Activated CD8-positive, alpha-beta T cell treated with anti-CD3 and anti-CD28 coated beads for 36 hours (primary cell): ENCODE data around the gene SINHCAF. TPM values are rescaled to one million over a fixed set of nuclear protein-coding genes. Genes with fewer than 3 reads are reported as not detected.

Experiments
- ATAC-seq: fragments of 200-7000 bp; cut with Tn5 transposase; one replicate; pipeline ENCODE4 v1.10.0; 2021; ENCODE audit warnings: mild to moderate bottlenecking, moderate library complexity
- CTCF ChIA-PET: fragments of 350-600 bp; sonication (Branson Sonifier 250); formaldehyde crosslinking; loops from one replicate; lab custom pipeline; 2021; ENCODE audit warnings: antibody characterized with exemption; lab: Charles Lee
- POLR2A ChIA-PET: fragments of 350-600 bp; sonication (Branson Sonifier 250); formaldehyde crosslinking; loops from one replicate; lab custom pipeline; 2021; ENCODE audit warnings: antibody characterized with exemption; lab: Charles Lee
- DNase-seq: peaks from one replicate; pipeline ENCODE4 v3.0.0-alpha.2; 2020
- H3K27ac Mint-ChIP-seq: one replicate; pipeline ENCODE4 v1.8.0; 2021; ENCODE audit warnings: mild to moderate bottlenecking, mixed read lengths
- H3K27me3 Mint-ChIP-seq: one replicate; pipeline ENCODE4 v1.8.0; 2021; ENCODE audit warnings: mixed read lengths
- H3K36me3 Mint-ChIP-seq: one replicate; pipeline ENCODE4 v1.8.0; 2021; ENCODE audit warnings: low read depth, mixed read lengths
- H3K4me1 Mint-ChIP-seq: one replicate; pipeline ENCODE4 v1.8.0; 2021; ENCODE audit warnings: low read depth, mixed read lengths
- H3K4me3 Mint-ChIP-seq: one replicate; pipeline ENCODE4 v1.8.0; 2021; ENCODE audit warnings: mild to moderate bottlenecking, moderate library complexity, mixed read lengths
- H3K9me3 Mint-ChIP-seq: one replicate; pipeline ENCODE4 v1.8.0; 2021; ENCODE audit warnings: mixed read lengths
- intact Hi-C: fragments of 100-400 bp; cut with micrococcal nuclease; formaldehyde crosslinking; loops from one replicate; pipeline ENCODE4 v1.10.0; 2022
- total RNA-seq, 2 experiments: library from RNA; stranded (reverse); gene quantifications; one replicate each; pipeline ENCODE4 v1.2.3, GENCODE V29; 2021
- TF ChIP-seq, protein P1 (sequence below): fragments of 200-600 bp; IDR thresholded peaks from one replicate; pipeline ENCODE4 v1.8.0; 2022; ENCODE audit warnings: antibody characterized with exemption, mild to moderate bottlenecking

SINHCAF gene
- total RNA-seq, 2 experiments from 2014 or later = 171 to 184 TPM

GRCh38 chr12:31236998-31237637, 88.8 kb downstream of the SINHCAF start:
- intact Hi-C loops = no loop called here
- Mint-ChIP-seq H3K9me3 (no peaks in the 10 kb centered on the region), H3K27me3 (peaks cover 12% of the 10 kb centered on the region), H3K27ac (no peak overlapping the region), H3K4me3 (no peak overlapping the region), H3K4me1 (peaks cover 5% of the 10 kb centered on the region), H3K36me3 (no peaks in the 10 kb centered on the region)
- TF ChIP-seq, protein P1, sequence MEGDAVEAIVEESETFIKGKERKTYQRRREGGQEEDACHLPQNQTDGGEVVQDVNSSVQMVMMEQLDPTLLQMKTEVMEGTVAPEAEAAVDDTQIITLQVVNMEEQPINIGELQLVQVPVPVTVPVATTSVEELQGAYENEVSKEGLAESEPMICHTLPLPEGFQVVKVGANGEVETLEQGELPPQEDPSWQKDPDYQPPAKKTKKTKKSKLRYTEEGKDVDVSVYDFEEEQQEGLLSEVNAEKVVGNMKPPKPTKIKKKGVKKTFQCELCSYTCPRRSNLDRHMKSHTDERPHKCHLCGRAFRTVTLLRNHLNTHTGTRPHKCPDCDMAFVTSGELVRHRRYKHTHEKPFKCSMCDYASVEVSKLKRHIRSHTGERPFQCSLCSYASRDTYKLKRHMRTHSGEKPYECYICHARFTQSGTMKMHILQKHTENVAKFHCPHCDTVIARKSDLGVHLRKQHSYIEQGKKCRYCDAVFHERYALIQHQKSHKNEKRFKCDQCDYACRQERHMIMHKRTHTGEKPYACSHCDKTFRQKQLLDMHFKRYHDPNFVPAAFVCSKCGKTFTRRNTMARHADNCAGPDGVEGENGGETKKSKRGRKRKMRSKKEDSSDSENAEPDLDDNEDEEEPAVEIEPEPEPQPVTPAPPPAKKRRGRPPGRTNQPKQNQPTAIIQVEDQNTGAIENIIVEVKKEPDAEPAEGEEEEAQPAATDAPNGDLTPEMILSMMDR = no peak
- ATAC-seq (peak; percentile 45), DNase-seq (no peak)
- ChIA-PET POLR2A (no interaction called here), CTCF (interaction anchor here (0.8 to 5.8 kb wide), 6 partner anchors 10 to 392 kb away, joined by 3 to 39 read pairs (median 4); no protein-coding TSS in a partner anchor)

DNA sequence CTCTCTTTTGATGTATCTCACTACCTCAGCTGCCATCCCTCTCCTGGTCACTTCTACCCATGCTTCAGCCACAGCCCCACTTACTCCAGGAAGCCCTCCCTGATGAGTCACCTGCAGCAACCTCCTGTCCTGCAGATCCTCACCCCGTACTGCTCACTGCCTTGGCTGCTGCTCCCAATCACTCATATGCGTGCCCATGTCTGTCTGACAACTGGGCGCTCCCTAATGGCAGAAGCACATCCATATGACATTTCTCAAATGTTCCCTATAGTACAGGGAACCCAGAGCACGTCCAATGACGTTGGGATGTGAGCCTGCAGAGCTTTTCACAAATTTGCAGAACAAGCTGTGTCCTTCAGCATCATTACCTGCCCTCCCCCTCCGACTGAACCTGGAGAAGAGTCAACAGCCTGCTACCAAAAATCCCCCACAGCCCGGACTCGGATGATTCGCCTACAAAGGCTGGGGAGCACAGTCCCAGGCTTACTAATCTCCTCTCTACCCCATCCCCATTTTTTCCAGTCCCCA, 90.0 kb downstream of the SINHCAF start:
- Mint-ChIP-seq H3K27ac (no peak overlapping the region), H3K4me3 (no peak overlapping the region), H3K36me3 (no peaks in the 10 kb centered on the region), H3K27me3 (peaks cover 12% of the 10 kb centered on the region), H3K4me1 (peaks cover 5% of the 10 kb centered on the region), H3K9me3 (no peaks in the 10 kb centered on the region)
- ChIA-PET CTCF (interaction anchor here (1.0 to 5.8 kb wide), 5 partner anchors 8 to 391 kb away, joined by 3 to 39 read pairs (median 5); no protein-coding TSS in a partner anchor), POLR2A (no interaction called here)
- DNase-seq (no peak), ATAC-seq (no peak)
- intact Hi-C loops = no loop called here
- TF ChIP-seq, protein P1 = no peak

- ChIA-PET CTCF (interaction anchor here (0.8 to 2.1 kb wide), 4 partner anchors 17 to 387 kb away, joined by 3 to 5 read pairs (median 3); no protein-coding TSS in a partner anchor), POLR2A (no interaction called here)
- ATAC-seq (no peak), DNase-seq (no peak)
- H3K4me1 Mint-ChIP-seq = peaks cover 5% of the 10 kb centered on the region
- intact Hi-C loops = no loop called here
- no peak overlapping the region for H3K4me3 Mint-ChIP-seq
- no peaks in the 10 kb centered on the region for H3K9me3 Mint-ChIP-seq
- no peak overlapping the region for H3K27ac Mint-ChIP-seq
- peaks cover 12% of the 10 kb centered on the region for H3K27me3 Mint-ChIP-seq
- no peaks in the 10 kb centered on the region for H3K36me3 Mint-ChIP-seq
- TF ChIP-seq, protein P1 = no peak
Measured at GRCh38 chr12:31234955-31235867, 90.7 kb downstream of the SINHCAF start.

DNA sequence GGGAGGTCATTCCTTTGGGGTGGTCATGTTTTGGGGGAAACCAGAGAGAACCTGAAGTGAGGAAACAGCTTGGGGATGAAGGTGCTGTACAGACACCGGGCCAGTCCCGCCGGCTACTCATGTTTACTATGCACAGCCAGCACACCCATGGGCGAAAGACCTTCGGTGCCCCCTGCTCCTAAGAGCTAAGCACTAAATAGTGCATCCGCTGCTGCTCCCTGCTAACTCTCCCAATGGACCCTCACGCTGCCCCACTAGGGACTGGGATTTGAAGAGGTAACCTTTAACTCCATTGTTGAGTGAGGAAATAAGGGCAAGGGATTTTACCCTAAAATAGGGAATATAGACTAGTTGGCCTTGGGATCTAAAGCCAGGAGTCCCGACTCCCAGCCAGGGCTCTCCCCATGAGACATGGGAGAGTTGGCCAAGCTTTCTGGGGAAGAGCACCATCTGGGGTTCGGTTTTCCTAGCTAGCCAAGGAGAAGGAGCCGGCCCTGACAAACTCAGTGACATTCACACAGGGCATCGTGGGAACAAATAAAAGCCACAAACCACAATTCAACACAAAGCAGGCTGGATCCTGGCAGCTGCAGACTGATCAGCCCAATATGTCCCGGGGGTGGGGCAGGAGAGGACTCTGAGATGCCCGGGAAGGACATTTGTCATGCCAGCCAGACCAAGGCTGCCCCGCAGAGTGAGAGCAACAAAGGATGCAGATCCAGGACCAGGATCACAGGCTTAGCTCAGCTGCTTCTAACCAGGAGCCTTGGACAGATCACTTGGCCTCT, 91.7 kb downstream of the SINHCAF start:
- CTCF ChIA-PET = interaction anchor here (0.9 to 2.1 kb wide), 2 partner anchors 32 to 386 kb away, joined by 3 to 5 read pairs; no protein-coding TSS in a partner anchor
- no peak overlapping the region for H3K27ac Mint-ChIP-seq
- no peak for ATAC-seq
- H3K4me3 Mint-ChIP-seq = no peak overlapping the region
- no peaks in the 10 kb centered on the region for H3K9me3 Mint-ChIP-seq
- POLR2A ChIA-PET = no interaction called here
- TF ChIP-seq, protein P1 = no peak
- peaks cover 12% of the 10 kb centered on the region for H3K27me3 Mint-ChIP-seq
- H3K36me3 Mint-ChIP-seq = no peaks in the 10 kb centered on the region
- no peak for DNase-seq
- intact Hi-C loops = no loop called here
- peaks cover 5% of the 10 kb centered on the region for H3K4me1 Mint-ChIP-seq
